Glutamatergic neuron (in vitro differentiated cells): ENCODE data around the gene ALOX15B. TPM values are rescaled to one million over a fixed set of nuclear protein-coding genes. Genes with fewer than 3 reads are reported as not detected.

Experiments used
- DNase-seq: peaks from one replicate; pipeline ENCODE4 v3.0.0; 2022
- H3K27ac Mint-ChIP-seq: one replicate; pipeline ENCODE4 v1.8.0; 2020; ENCODE audit warnings: mild to moderate bottlenecking, mixed read lengths, inconsistent platforms; ENCODE audit not compliant: unreplicated experiment
- H3K27me3 Mint-ChIP-seq: one replicate; pipeline ENCODE4 v1.8.0; 2020; ENCODE audit warnings: mild to moderate bottlenecking, moderate library complexity, mixed read lengths, inconsistent platforms; ENCODE audit not compliant: unreplicated experiment
- H3K36me3 Mint-ChIP-seq: one replicate; pipeline ENCODE4 v1.8.0; 2020; ENCODE audit warnings: mild to moderate bottlenecking, mixed read lengths, inconsistent platforms; ENCODE audit not compliant: unreplicated experiment
- H3K4me1 Mint-ChIP-seq: one replicate; pipeline ENCODE4 v1.8.0; 2020; ENCODE audit warnings: mild to moderate bottlenecking, low read depth, mixed read lengths, inconsistent platforms; ENCODE audit not compliant: unreplicated experiment
- H3K4me3 Mint-ChIP-seq: one replicate; pipeline ENCODE4 v1.8.0; 2020; ENCODE audit warnings: mild to moderate bottlenecking, mixed read lengths, inconsistent platforms; ENCODE audit not compliant: unreplicated experiment
- H3K9me3 Mint-ChIP-seq: one replicate; pipeline ENCODE4 v1.8.0; 2020; ENCODE audit warnings: mild to moderate bottlenecking, moderate library complexity, mixed read lengths, inconsistent platforms; ENCODE audit not compliant: unreplicated experiment
- CTCF ChIP-seq: fragments of 200-600 bp; sonication (generic); IDR thresholded peaks from one replicate; pipeline ENCODE4 v1.5.0; 2021; ENCODE audit not compliant: partially characterized antibody, unreplicated experiment
- total RNA-seq: library from RNA; stranded (reverse); fragmentation: NEBNext Ultra II Directional; extraction: Animal tissue kit (Norgen Biotek cat#: 25700); gene quantifications from one replicate; pipeline ENCODE4 v1.2.1, GENCODE V29; 2021; ENCODE audit not compliant: unreplicated experiment

ALOX15B gene
- total RNA-seq, 1 donor from 2014 or later: not detected

GRCh38 chr17:7993972-7994589, 44.8 kb upstream of the ALOX15B start:
- Mint-ChIP-seq H3K36me3 (no peaks in the 10 kb centered on the region), H3K4me3 (no peak overlapping the region), H3K27ac (no peak overlapping the region), H3K27me3 (no peaks in the 10 kb centered on the region), H3K4me1 (no peaks in the 10 kb centered on the region), H3K9me3 (no peaks in the 10 kb centered on the region)
- no peak for DNase-seq
- no peak for TF ChIP-seq CTCF

GRCh38 chr17:7995724-7996123, 43.1 kb upstream of the ALOX15B start:
- H3K27ac Mint-ChIP-seq: no peak overlapping the region
- H3K4me3 Mint-ChIP-seq: no peak overlapping the region

GRCh38 chr17:7997186-7997585, 41.7 kb upstream of the ALOX15B start:
- H3K4me3 Mint-ChIP-seq: no peak overlapping the region
- no peak for DNase-seq
- H3K36me3 Mint-ChIP-seq: no peaks in the 10 kb centered on the region
- TF ChIP-seq CTCF: no peak
- no peaks in the 10 kb centered on the region for H3K4me1 Mint-ChIP-seq
- no peak overlapping the region for H3K27ac Mint-ChIP-seq
- peaks cover 4% of the 10 kb centered on the region for H3K27me3 Mint-ChIP-seq
- peaks cover 2% of the 10 kb centered on the region for H3K9me3 Mint-ChIP-seq

More at GRCh38 chr17:7995724-7996123, 43.1 kb upstream of the ALOX15B start:
- Mint-ChIP-seq H3K27me3 (no peaks in the 10 kb centered on the region), H3K36me3 (no peaks in the 10 kb centered on the region), H3K9me3 (no peaks in the 10 kb centered on the region), H3K4me1 (no peaks in the 10 kb centered on the region)
- no peak for TF ChIP-seq CTCF
- DNase-seq: no peak

- Mint-ChIP-seq H3K4me3 (peak within 1 kb of the TSS; percentile 51), H3K9me3 (peaks cover 5% of the 10 kb centered on the region), H3K4me1 (no peaks in the 10 kb centered on the region), H3K27ac (no peak within 1 kb of the TSS), H3K27me3 (peaks cover 25% of the 10 kb centered on the region), H3K36me3 (peaks cover 6% of the 10 kb centered on the region)
- TF ChIP-seq CTCF: no peak
- DNase-seq: no peak
These were observed 36.7 kb upstream of the ALOX15B start, which contains the start of gene GUCY2D for GRCh38 chr17:8001976-8002720. TSS of gene GUCY2D (plus strand) at chr17:8002615. CDS start at chr17:8003048, 433 bp downstream.
